GM19468 (cell line): ENCODE measurements around the gene NUP54.

Source experiments
- ATAC-seq: cut with Tn5 transposase; IDR thresholded peaks from one replicate; pipeline ENCODE4 v1.9.1; 2021; ENCODE audit warnings: mild to moderate bottlenecking, moderate library complexity, moderate number of reproducible peaks; ENCODE audit not compliant: unreplicated experiment; ENCODE audit errors: extremely low read depth

NUP54 gene

DNA sequence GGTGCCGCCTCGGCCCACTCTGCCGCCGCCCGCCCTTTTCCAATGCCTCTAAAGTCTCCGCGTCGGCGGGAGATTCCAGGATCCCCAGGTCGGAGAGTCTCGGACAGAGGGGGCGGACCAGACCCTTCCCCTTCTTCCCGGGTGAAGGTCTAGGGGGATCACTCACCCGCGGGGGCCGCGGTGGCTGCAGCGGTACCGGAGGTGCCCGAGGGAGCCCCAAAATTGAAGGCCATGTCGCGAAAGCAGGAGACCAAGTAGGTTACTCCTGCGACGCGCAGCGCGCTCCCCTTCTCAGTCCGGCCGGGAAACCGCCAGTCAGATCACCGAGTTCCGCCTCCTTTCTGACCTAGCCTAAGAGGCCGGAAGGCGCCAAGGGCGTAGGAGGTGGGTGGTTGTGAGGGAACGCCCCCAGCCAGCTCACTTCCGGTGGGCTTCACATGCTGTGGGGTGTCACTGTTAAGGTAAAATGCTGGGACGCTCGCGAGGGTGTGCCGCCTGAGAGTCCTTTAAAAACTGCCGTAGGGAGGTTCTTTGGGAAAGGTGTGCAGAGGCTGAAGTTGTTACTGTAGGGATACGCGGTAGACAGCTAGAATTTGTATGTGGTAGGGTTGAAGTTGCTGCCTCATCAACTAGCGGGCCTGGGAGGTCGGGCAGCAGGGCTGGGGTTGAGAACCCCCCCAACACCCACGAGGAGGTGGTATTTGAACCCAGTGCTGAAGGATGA is at the start of gene NUP54:
Gene NUP54, minus strand, starts transcription at position 256 of the 724 bp plus-strand sequence. Its CDS starts 23 bp downstream, at position 233.
- peak; percentile 99 for ATAC-seq

DNA sequence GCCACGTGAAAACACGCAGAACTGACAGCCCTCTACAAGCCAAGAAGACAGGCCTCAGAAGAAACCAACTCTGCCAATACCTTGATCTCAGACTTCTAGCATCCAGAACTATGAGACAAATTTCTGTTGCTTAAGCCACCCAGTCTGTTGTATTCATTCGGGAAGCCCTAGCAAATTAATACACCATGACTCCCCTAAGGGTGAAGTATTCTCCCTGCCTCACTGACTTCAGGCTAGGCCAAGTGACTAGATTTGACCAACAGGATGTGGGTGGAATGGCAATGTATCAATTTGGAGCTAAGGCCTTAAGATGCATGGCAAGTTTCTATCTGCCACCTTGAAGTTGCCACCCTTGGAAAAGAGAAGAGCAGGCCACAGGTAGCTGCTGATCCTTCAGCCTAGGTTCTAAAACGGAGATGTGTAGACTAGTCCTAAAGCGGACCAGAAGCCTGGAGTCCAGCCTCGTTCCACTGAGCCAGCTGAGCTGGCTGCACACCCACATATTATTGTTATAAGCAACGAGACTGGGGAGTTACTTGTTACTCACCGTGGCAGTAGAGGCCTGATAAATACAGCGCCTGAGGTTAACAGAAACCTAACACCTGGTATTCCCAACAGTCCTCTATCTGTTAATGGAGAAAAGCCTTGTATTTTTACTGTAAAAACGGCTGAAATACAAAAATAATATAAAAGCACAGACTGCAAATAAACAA is 49.0 kb upstream of the NUP54 start:
- ATAC-seq = no peak

DNA sequence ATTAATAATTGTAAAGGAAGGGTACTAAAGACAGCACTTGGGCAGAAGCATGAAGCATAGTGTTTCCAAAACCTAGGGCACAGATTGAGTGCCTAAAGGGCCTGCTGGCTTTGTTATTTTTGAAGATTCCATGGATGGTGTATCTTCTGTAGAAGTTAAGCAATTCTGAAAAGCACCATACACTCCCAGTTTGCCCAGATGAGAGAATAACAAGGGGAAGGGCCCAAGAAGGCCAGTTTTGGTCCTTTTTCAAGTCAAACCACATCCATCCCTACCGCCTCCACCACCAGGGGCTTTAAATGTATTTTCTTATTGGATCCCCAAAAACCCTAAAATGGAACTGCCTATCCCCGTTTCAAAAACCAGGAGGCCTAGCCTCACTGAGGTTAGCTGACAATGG is 48.2 kb upstream of the NUP54 start:
- ATAC-seq = no peak

- ATAC-seq = no peak
Observed at GRCh38 chr4:76195326-76195725, 47.1 kb upstream of the NUP54 start.

- ATAC-seq = no peak
Observed at GRCh38 chr4:76194325-76194724, 46.1 kb upstream of the NUP54 start.

- ATAC-seq = no peak
Observed at GRCh38 chr4:76192236-76192635, 44.0 kb upstream of the NUP54 start.

GRCh38 chr4:76188557-76188956 is 40.4 kb upstream of the NUP54 start:
- no peak for ATAC-seq

- ATAC-seq = no peak
Observed at GRCh38 chr4:76188149-76188548, 40.0 kb upstream of the NUP54 start.

- ATAC-seq = no peak
Observed at GRCh38 chr4:76187152-76187551, 39.0 kb upstream of the NUP54 start.

DNA sequence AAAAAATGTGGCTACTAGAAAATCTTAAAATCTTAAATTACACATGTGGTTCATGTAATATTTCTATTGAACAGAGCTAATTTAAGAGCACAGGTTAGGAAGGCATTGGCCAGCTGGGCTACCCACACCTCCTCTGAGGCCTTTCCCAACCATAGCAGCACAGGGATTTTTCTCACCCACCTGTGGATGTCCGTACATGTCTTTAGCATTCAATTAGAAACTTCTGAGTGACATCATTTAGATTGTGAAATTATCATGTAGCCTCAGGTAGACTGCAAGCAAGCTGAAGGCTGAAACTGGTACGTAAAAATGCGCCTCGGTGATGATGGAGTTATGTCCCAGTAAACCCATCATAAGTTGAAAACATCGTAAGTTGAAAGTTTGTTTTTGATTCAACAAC is 34.3 kb upstream of the NUP54 start:
- ATAC-seq = no peak

DNA sequence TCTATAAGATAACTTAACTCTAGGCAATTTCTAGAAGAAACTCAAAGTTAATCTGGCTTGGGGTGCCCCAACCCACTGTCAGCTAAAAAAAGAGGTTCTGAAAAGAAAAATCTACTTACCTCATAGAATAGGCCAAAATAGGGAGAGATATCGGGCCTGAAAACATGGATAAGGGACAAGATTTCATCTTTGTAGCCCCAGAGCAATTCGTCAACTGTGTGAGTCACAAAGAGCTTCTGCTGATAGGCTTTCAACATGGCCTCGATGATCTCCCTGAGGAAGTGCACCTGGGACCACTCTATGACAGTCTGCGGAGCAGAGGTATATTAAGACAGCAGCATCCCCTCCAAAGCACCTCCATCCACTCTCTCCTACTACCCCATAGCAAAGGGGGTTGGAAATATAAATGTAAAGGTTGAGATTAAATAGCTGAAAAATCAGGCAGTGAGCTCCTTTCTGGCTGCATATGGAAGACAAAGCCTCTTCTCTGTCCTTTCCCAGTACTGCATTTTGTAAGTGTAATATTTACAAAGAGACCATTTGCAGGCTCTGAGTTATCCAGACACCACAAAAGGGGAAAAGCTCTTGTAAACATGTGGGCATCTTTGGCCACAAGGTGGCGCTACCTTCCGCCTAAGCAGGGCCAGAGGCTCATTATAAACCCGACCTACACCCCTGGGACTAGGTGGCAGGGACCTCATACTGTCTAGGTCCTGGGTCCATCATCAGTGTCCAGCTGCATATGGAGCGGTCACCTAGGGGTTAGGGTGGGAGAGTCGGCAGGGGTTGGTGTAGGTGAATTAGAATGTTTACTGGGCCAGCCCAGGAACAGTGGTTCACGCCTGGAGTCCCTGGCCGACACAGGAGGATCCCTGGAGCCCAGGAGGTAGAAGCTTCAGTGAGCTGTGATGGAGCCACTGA is 31.5 kb upstream of the NUP54 start:
- ATAC-seq = no peak

- no peak for ATAC-seq
Observed at GRCh38 chr4:76178296-76178695, 30.1 kb upstream of the NUP54 start.

GRCh38 chr4:76177709-76178108 is 29.5 kb upstream of the NUP54 start:
- ATAC-seq = no peak

GRCh38 chr4:76175336-76175735 is 27.1 kb upstream of the NUP54 start:
- ATAC-seq = no peak

DNA sequence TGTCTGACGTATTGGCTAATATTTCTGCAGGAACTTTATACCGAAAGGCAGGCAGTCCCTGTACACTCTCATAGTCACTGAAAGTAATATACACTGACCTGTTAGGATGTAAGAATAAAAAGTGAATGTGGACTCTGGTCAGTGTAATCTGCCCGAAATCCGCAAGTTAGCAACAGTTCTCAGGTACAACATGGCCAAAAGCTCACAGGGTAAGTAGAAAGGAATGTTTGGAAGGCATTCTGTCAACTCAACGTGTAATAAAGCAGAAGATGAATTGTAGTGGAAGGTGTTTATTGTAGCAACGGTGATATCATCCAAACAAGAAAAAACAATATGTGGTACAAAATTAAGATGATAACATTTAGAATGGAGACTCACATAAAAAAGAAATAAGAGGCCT is 26.0 kb upstream of the NUP54 start:
- no peak for ATAC-seq

DNA sequence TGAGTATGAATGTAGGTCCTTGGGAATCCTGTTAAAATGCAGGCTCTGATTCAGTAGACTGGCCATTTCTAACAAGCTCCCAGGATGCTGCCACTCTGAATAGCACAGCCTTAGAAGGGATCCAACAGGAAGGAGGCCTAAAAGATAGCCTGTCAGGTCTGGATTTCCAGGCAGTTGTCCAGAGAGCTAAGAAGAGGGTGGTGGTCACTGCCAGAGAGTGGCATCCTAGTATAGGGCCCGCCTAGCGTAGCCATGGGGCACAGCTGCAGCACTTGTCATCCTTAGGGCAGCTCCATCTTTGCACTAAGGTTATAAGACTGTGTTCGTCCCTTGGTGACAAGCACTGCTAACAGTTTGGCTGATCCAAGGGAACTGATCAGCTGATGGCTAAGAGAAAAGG is 20.5 kb upstream of the NUP54 start:
- no peak for ATAC-seq

- no peak for ATAC-seq
Observed at GRCh38 chr4:76166480-76166879, 18.3 kb upstream of the NUP54 start.

DNA sequence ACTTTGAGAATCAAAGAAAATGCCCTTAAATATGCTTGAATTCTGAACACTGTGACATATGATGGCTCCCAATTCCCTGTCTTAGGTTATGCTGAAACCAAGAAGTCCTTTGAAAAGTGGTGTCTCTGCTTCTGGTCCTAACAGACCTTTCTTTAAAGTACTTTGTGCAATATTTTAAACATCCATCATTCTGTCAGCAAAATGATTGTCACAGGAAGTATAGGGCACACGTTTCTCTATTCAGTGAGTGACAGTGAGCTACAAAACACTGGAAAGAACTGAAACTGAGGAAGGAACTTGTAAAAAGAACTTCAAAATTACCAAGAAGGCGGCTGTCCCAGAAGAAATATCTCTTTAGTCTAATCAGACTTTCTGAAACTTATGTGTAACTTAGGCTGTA is 12.2 kb upstream of the NUP54 start:
- no peak for ATAC-seq

- no peak for ATAC-seq
Observed at GRCh38 chr4:76156635-76157034, 8.4 kb upstream of the NUP54 start.

GRCh38 chr4:76155979-76156378 is 7.8 kb upstream of the NUP54 start:
- no peak for ATAC-seq

DNA sequence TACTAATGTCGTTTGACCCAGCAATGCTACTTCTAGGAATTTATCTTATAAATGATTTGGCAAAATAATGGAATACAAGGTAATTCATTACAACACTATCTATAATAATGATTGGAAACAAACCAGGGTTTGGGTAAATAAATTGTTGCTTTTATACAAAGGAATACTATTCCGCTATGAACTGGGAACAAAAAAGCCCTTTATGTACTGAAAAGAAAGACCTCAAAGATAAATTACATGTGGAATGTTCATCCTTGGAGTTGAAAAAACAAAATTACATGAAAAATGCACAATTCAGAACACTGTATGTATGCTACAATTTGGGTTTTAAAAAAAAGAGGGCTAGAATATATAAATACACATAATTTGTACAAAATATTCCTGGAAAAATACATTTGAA is 5.2 kb upstream of the NUP54 start:
- no peak for ATAC-seq
